Cardiac muscle cell (in vitro differentiated cells and primary cell): Measurements from ENCODE around the gene TWIST2. TPM values are rescaled to one million over a fixed set of nuclear protein-coding genes. Genes with fewer than 3 reads are reported as not detected.

Source experiments
- DNase-seq, 2 donors: peaks; one replicate each; pipeline versions ENCODE4 v3.0.0 to v3.0.0-alpha.2; 2010 to 2017; ENCODE audit warnings: low read depth in 1 of 2, low spot score in 1 of 2
- H3K27ac ChIP-seq: fragments of 200-600 bp; sonication (generic); 2 replicates; pipeline ENCODE4 v1.5.1; 2016
- H3K27me3 ChIP-seq: fragments of 200-600 bp; sonication (generic); 2 replicates; pipeline ENCODE4 v1.6.0; 2016; ENCODE audit warnings: control low read depth
- H3K36me3 ChIP-seq: fragments of 200-600 bp; sonication (generic); 2 replicates; pipeline ENCODE4 v1.5.1; 2016; ENCODE audit warnings: control low read depth
- H3K4me1 ChIP-seq: fragments of 200-600 bp; sonication (generic); 2 replicates; pipeline ENCODE4 v1.8.1; 2017; ENCODE audit warnings: low read depth, mild to moderate bottlenecking, mixed run types
- H3K4me3 ChIP-seq: fragments of 200-600 bp; sonication (generic); 2 replicates; pipeline ENCODE4 v1.5.1; 2016; ENCODE audit warnings: mild to moderate bottlenecking
- H3K9me3 ChIP-seq: fragments of 200-600 bp; sonication (generic); 2 replicates; pipeline ENCODE4 v1.5.1; 2017; ENCODE audit warnings: low read depth, mild to moderate bottlenecking, control low read depth
- polyA plus RNA-seq: library from polyadenylated mRNA; unstranded; fragments of >200 nt; fragmentation: Nextera tagmentation; extraction: Ambion mirVana; gene quantifications from 2 replicates; pipeline ENCODE4 v1.2.1, GENCODE V29; 2016
- total RNA-seq: library from RNA; depleted of rRNA; stranded (reverse); fragments of >200 nt; gene quantifications from 2 replicates; pipeline ENCODE4 v1.2.3, GENCODE V29; 2016
- TF ChIP-seq, protein P1 (sequence below): IDR thresholded peaks from 2 replicates; pipeline ENCODE4 v1.5.1; 2012; ENCODE audit warnings: low read depth, mild to moderate bottlenecking, low read length

TWIST2 gene
- total and polyA plus RNA-seq, 2 experiments from 2014 or later: not detected

DNA sequence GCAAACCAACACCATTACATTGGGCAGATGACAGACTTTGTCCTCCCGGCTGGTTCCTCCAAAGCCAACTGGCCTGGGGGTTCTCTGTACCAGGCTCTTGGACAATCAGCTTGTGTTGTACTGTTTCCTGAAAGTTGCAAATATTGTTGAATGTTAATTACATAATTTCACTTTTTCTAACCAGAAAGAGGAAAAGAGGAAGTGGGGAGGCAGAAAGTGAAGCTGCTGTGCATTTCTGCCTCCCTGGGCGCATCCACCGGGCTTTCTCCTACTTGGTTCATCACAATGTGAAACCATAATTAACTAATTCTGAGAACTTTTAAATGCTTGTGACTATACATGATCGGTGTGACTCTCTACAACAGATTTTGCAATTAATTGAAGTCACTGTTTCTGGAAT is 10.1 kb downstream of the TWIST2 start:
- H3K9me3 ChIP-seq: no peaks in the 10 kb centered on the region

DNA sequence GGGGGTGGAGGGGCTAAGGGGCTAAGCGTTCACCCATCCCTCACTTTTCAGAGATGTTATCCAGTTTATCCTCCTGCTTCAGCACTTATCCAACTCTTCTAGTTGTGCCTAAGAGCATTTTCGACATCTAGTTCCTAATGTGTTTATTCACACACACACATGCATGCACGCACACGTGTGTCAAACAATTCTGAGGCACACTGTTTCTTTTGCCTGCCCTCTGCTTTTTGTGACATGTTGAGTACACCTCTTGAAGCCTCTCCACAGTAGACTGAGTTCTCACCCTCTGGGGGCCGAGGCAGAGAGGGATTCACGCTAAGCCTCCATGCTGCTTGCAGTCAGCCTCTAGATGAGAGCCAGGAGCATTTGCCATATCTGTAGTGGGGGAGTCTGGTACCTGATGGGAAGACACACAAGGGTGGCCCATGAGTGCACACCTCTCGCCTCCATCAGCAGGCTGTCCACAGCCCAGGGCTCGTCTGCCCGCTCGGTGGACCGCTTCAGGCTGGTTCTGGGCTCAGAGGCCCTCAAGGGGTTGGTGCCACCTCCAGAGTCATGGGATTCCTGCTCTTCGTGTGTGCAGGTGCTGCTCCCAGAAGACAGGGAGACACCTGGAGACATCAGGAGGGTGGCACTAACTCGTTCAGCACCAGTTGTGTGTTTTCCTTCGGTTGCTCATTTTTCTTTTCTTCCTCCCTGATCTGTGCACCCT is 11.9 kb downstream of the TWIST2 start:
- TF ChIP-seq, protein P1, sequence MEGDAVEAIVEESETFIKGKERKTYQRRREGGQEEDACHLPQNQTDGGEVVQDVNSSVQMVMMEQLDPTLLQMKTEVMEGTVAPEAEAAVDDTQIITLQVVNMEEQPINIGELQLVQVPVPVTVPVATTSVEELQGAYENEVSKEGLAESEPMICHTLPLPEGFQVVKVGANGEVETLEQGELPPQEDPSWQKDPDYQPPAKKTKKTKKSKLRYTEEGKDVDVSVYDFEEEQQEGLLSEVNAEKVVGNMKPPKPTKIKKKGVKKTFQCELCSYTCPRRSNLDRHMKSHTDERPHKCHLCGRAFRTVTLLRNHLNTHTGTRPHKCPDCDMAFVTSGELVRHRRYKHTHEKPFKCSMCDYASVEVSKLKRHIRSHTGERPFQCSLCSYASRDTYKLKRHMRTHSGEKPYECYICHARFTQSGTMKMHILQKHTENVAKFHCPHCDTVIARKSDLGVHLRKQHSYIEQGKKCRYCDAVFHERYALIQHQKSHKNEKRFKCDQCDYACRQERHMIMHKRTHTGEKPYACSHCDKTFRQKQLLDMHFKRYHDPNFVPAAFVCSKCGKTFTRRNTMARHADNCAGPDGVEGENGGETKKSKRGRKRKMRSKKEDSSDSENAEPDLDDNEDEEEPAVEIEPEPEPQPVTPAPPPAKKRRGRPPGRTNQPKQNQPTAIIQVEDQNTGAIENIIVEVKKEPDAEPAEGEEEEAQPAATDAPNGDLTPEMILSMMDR: no peak
- no peak overlapping the region for H3K27ac ChIP-seq
- H3K4me1 ChIP-seq: no peaks in the 10 kb centered on the region
- H3K36me3 ChIP-seq: no peaks in the 10 kb centered on the region
- no peak for DNase-seq
- no peak overlapping the region for H3K4me3 ChIP-seq
- H3K9me3 ChIP-seq: no peaks in the 10 kb centered on the region
- H3K27me3 ChIP-seq: no peaks in the 10 kb centered on the region

More for the DNA sequence above, 10.1 kb downstream of the TWIST2 start:
- DNase-seq: no peak
- no peaks in the 10 kb centered on the region for H3K36me3 ChIP-seq
- no peak overlapping the region for H3K4me3 ChIP-seq
- TF ChIP-seq, protein P1: no peak
- H3K27me3 ChIP-seq: no peaks in the 10 kb centered on the region
- H3K4me1 ChIP-seq: no peaks in the 10 kb centered on the region
- no peak overlapping the region for H3K27ac ChIP-seq

DNA sequence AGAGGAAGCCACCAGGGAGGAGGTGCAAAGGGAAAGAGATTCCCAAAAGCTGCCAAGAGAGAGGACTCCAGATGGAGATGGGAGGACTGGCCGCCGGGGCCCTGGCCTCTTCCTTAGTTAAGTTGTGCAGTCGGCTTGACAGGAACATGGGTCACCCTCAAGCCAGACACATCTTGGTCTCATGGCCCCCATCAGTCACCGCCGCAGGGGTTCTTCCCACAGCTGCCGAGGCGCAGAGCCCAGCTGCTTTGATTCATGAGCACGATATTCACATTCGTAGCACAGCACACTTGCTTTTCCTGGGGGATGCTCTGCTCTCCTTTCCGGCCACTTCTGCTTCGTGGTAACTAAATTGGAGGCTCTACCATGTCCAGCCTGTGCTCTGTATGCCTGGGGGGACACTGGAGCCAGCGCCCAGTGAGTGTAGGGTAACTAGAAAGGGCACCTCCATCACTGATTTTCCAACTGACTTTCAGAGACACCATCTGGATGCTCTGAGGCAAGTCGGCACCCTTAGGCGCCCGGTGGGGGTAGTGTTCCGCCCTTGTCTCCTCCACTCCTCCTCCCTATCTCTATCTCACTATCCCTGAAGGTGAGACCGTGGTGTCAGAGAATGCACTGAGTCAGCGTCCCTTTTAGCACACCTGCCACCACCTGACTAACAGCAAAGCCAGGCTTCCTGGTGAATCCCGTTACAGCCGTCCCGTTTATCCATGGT is 13.3 kb downstream of the TWIST2 start:
- no peaks in the 10 kb centered on the region for H3K27me3 ChIP-seq
- no peak for DNase-seq
- H3K4me3 ChIP-seq: no peak overlapping the region
- H3K36me3 ChIP-seq: no peaks in the 10 kb centered on the region
- TF ChIP-seq, protein P1: no peak
- H3K9me3 ChIP-seq: no peaks in the 10 kb centered on the region
- no peak overlapping the region for H3K27ac ChIP-seq
- H3K4me1 ChIP-seq: no peaks in the 10 kb centered on the region

GRCh38 chr2:238861766-238862315 is 14.0 kb downstream of the TWIST2 start:
- Histone ChIP-seq H3K36me3 (no peaks in the 10 kb centered on the region), H3K4me1 (no peaks in the 10 kb centered on the region), H3K9me3 (no peaks in the 10 kb centered on the region), H3K27me3 (no peaks in the 10 kb centered on the region), H3K27ac (no peak overlapping the region), H3K4me3 (no peak overlapping the region)
- TF ChIP-seq, protein P1: no peak
- DNase-seq: no peak

GRCh38 chr2:238862701-238863100 is 14.8 kb downstream of the TWIST2 start:
- H3K36me3 ChIP-seq: no peaks in the 10 kb centered on the region

More at GRCh38 chr2:238862701-238863100, 14.8 kb downstream of the TWIST2 start:
- TF ChIP-seq, protein P1: no peak
- Histone ChIP-seq H3K4me3 (no peak overlapping the region), H3K27ac (no peak overlapping the region), H3K4me1 (no peaks in the 10 kb centered on the region), H3K9me3 (no peaks in the 10 kb centered on the region), H3K27me3 (no peaks in the 10 kb centered on the region)
- DNase-seq: no peak
